Cerebellar nuclear complex (tissue), 1 donor: Measurements from ENCODE around the gene VPS37D.
"Not testable (repeated sequence)": the region's sequence is repeated elsewhere in the genome, so short reads cannot be mapped to it uniquely, and the experiment has no call there.

Experiments used
- DNase-seq, 2 experiments: peaks; one replicate each; lab custom pipeline; 2025; lab: John Stamatoyannopoulos, UW

VPS37D gene

DNA sequence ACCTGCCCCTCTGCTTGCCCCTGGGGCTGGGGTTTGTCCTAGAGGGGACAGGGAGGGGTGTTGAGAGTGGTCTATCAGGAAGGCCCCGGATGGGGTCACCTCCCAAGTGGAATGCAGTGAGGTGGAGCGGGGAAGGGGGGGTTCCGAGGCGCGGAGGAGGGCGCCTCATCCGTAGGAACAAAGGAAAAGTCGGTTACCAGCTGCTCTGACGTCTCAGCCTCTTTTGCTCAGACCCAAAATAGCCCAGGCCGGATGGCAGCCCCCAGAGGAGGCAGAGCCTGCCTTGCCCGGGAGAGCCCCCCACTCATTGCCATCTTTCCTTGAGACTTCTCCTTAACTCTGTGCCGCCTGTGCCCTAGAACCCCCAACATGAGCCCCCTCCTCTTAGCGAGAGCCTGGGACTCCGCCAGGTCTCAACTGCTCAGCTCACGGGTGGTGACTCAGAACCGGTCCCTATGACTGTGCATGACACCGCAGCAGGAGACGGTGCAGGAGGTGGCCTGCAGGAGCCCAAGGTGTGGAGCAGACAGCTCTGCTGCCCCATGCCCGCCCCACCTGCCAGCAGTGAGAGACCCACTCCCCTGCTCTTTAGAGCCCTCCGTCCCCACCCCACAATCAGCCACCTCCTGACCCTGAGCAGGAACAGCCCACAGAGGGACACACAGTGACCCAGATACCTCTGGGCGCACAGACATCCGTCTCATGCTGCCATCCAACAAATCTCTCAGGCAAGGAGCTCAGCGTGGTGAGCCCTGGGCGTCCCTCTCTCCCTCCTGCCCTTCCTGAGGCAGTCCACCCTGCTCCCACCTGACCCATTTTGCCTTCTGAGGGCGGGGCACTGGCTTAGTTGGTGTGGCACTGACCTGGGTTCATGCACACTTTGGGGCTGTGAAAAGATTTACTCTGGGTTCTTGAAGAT lies 38.8 kb downstream of the VPS37D start:
- no peak for DNase-seq

DNA sequence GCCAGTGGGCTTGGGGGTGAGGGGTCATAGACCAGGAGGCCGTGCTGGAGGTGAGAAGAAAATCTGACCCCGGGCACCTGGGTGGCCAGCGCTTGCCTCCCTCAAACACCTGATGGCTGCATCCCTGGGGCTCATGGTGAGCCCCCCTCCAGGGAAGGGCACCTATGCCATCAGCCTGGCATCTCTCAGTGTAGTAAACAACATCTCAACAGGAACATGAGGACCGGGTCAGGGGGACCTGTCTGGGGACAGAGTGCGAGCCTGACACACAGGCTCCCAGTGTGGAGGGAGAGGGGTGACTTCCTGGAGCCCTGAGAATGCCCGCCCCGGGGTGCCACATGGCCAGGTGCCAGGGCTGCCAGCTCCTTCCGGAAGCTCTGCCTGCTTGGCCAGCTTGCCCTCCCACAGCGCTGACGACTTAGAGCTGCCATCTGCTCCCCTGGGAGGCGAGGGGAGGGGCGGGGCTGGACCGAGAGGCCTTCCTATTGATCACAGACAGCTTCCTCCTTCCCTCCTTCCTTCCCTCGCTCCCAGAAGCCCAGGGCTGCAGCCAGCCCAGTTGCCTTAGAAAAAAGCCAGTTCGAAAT lies 39.5 kb downstream of the VPS37D start:
- no peak for DNase-seq

DNA sequence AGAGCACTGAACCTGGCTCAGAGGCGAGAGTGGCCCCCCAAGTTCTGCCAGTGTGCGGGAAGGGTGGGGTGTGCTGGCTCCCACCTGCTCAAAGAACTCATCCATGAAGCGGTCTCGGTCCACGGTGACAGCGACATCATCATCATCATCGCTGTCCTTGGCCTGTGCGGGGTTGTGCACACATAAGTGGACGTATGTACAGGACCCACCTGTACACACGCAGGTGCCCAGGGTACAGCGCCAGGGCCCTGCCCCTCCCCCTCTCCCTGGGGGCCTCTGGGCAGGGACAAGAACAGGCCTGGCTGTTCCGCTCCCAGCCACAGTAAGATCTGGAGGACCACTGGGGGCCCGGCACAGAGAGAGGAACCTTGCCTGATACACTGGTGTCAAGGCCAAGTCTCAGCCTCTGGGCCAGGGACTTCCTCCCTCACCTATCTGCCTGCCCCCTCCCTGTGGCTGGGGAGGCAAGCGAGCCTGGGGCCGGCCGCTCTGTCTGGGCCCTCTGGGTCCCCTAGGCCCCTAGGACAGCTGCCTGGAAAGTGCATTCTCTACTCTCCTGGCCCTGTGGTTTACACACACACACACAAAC lies 41.4 kb downstream of the VPS37D start:
- DNase-seq: no peak

DNA sequence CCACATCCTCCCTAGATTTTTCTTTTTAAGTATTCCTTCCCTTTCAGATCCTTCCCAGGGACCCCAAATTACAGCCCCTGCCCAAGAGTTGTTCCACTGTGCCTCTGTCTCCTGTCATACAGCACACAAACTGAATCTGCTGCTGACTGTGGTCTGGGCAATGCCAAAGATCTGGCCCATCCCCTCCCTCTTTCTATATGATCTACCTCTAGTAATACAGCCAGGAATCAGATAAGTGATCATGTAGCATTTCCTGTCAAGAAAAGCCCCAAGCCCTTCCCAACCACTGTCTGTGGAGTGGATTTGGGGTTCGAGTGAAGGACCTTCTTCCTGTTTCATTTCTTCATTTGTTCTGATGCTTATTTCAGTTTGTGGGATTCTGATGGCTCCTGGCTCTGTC lies 45.1 kb downstream of the VPS37D start:
- DNase-seq: no peak

DNA sequence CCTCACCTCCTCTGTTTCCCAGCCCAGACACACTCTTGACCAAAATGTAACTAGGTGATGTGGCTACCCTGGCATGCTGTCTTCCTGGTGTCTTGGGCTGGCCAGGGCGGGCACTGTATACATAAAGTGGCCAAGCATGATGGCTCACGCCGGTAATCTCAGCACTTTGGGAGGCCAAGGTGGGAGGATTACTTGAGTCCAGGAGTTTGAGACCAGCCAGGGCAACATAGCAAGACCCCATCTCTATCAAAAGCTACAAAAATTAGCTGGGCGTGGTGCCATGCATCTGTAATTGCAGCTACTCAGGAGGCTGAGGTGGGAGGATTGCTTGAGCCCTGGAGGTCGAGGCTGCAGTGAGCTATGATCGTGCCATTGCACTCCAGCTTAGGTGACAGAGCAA lies 45.7 kb downstream of the VPS37D start:
- DNase-seq: not testable (repeated sequence)

DNA sequence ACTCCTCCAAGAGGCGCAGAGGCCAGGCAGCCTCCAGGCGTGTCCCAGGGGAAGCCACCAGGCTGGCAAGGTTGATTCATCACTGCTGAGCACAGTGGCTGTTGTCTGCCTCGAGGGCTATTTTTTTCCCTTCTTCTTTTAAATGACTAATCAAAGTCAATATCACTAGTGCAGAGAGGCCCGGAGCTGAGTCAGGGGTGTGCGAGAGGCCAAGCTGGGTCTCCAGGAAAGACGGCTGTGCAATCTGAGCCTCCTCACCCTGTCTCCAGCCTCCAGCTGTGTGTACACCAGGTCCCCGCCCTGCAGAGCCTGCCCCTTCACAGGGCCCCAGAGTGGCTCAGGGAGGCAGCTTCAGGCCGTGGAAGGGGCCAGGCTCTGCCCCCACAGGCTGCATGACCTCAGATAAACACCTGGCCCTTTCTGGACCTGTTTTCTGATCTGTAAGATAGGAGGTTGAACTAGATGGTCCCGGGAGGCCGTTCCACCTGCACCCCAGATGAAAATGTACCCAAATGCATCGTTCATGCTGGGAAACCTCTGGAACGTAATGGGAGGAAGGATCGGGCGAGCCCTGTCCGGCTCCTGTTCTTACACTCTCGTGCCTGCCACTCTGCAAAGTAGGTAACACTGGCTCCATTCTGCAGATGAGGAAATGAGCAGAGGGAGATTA lies 48.2 kb downstream of the VPS37D start:
- no peak for DNase-seq

DNA sequence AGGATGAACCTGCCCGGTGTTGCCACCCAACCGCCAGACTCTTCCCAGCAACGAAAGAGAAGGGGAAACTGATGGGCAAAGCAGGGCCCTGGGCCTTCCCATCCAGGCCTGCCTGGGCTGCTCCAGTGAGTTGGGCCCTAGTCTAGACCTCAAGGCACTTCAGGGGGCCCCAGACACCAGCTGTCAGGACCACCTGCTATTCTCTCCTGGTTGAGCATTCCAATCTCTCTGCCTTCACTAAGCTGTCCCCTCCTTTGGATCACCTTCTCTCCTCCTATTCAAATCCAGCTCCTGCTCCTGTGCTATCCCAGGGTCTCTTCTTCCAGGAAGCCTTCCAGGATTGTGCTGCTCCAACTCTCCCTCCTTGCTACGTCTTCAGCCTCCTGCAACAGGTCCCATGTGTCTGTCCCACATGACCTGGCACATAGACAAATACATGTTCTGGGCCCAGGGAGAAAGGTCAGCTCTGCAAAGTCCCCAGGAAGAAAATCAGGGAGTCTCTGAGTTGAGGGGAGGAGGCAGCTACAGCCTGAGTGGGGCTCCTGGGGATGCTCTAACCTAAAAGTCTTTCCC lies 48.8 kb downstream of the VPS37D start:
- no peak for DNase-seq

DNA sequence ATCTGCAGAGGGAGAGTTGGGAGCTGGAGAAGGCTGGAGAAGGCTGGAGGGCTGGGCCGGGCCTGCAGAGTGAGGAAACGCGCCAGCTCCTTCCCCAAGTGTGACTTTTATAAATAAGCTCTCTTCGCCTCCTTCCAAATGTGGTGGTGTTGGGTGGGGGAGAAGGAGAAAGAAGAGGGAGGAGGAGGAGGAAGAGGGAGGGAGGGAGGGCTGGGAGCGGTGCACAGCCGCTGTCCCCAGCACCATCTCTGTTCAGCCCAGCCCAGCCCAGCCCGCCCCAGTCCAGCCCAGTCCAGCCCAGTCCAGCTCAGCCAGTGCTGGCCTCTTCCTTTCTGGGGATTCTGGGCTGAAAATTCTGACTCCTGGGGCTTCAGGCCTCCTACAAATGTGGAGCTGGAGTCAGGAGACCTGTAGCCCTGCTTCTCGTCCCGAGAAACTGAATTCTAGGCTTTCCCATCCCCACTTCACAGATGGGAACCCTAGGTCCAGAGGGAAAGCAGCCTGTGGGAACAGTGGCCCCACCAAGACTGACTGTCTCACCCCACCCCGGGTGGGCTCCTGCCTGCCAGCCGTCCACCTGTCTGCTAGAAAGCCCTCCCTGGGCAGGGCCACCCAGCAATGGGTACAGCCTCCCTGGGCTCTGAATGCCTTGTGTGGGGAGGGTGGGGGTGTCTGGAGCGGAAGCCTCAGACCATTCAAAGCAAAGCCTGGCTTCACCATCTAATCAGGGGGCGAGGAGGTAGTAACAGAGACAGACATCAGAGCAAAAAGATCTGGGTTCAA lies 49.6 kb downstream of the VPS37D start:
- no peak for DNase-seq

DNA sequence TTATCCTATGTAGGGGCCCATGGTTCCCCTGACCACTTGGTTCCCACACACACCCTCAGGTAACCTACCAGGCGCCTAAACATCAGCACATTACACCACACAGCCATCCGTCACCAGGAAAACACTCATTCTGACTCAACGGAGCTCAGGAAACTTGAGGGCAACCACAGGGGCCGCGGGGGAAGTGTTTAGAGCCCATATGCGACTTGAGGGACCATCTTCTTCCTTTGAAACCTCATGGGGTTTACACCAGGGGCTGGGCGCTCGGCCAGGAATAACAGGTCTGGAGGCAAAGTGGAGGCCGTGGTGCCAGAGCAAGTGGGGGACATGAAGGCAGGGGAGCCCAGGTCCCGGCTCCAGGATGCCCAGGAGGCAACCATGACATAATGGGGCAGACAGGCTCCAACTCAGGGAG lies 50.4 kb downstream of the VPS37D start:
- no peak for DNase-seq

DNA sequence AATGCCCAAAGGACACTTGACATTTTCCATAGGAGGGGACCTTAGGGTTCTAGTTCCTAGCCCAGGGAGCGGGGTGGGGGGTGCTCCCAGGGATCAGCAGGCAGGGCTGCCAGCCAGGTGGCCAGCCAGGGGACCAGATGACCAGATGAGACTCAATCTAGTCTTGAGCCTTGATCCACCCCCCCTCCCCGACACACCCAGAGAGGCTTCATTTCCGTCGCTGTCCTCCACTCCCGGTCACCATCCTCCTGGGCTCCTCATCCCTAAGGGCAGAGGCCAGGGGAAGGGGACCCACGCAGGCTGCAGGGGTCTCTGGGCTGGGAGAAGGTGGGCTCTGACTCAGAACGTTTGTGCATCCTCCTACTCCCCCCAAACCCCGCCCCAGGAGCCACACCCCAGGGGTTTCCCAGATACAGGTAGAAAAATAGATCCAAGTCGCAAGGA lies 50.8 kb downstream of the VPS37D start:
- DNase-seq: no peak

DNA sequence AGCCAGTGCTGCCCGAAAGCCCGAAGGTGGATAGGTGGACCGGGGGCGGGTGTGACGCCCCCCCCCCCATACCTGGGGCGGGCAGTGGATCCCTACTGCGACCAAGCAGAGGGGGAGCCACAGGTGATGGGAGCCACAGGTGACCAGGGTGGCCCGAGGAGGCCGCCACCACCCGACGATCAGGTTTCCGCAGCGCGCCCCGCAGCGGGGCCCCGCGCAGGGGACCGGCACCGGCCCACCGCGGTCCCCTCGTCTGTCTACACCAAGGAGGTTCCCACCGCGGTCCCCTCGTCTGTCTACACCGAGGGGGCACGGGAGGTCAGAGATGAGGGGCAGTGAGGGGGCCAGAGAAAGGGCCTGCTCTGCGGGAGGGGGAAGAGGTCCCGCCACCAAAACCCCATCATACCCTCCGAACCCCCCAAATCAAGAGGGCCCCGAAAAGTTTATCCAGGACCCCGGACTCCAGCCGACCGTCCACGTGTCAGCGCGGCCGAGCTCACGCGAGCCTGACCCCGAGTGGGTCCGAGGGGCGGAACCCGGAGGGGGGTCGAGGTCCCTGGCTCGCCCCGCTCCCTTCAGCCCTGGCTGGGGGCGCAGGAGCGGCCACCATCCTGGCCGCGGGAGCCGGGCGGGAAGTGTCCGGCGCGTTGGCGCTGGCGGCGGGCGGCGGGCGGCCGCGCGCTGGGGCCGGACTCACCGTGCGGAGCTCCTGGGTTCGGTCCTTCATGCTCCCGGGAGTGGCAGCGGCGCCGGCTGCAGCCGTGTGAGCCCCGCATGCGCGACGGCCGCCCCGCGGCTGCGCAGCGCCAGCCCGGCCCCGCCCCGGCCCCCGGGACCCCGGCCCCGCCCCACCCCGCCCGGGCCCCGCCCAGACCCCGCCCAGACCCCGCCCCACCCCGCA lies 51.5 kb downstream of the VPS37D start, which contains the start of gene STX1A:
Gene STX1A (minus strand): TSS at position 765 of the 901 bp plus-strand sequence. CDS start 38 bp downstream, at position 727.
- DNase-seq: no peak

DNA sequence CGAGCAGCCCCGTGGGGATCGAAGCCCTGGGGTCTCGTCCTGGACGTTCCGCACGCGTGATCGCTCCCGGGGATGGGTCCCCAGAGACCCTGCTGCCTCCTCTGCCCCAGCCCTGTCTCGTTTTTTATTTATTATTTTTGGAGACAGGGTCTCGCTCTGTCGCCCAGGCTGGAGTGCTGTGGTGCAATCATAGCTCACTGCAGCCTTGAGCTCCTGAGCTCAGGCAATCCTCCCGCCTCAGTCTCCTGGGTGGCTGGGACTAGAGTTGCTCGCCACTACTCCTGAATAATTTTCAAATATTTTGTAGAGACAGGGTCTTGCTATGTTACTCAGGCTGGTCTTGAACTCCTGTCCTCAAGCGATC lies 52.2 kb downstream of the VPS37D start:
- DNase-seq: no peak

DNA sequence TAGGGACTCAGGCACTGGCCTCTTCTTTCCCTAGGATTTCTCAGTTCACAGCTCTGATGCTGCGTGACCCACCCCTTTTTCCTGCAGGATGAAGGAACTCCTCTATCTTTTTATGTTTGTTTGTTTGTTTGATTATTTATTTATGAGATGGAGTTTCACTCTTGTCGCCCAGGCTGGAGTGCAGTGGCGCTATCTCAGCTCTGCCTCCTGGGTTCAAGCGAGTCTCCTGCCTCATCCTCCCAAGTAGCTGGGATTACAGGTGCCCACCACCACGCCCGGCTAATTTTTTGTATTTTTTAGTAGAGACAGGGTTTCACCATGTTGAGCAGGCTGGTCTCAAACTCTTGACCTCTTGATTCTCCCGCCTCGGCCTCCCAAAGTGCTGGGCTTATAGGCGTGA lies 52.8 kb downstream of the VPS37D start:
- DNase-seq: not testable (repeated sequence)

DNA sequence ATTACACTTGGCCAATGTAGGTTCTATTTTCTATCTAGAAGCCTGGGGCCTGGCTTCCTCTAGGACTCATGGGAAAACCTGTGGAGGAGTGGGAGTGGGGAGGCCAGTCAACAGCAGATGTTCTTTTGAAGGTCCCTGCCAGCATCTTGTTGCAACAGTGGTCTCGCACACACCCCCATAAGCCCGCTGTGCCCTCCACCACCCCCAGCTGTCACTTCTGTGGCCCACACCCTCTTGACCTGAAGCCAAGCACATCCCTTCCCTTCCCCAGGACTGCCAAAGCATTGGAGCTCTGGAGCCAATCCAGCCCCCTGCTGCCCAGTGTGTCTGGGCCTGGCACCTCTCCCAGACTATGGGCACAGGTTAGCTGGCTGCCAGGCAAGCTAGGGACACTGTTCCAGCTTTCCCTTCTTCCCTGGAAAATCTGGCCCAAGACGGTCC lies 53.8 kb downstream of the VPS37D start:
- peak; percentile 90 to 93 for DNase-seq
